ENCODE results near the gene THOC7. TPM values are rescaled to one million over a fixed set of nuclear protein-coding genes. Genes with fewer than 3 reads are reported as not detected.

The THOC7 gene
- total RNA-seq, 2 experiments from 2014 or later: 88.9 to 91.7 TPM

- H3K4me1 Mint-ChIP-seq (ENCODE audit: low read depth): peaks cover 32% of the 10 kb centered on the region
- H3K27ac Mint-ChIP-seq: no peak overlapping the region
- POLR2A ChIA-PET: no interaction called here
Measured at GRCh38 chr3:63876260-63876659, 12.7 kb upstream of the THOC7 start.

GRCh38 chr3:63875510-63875909 lies 11.9 kb upstream of the THOC7 start:
- H3K27ac Mint-ChIP-seq: no peak overlapping the region
- peaks cover 20% of the 10 kb centered on the region for H3K36me3 Mint-ChIP-seq (ENCODE audit: low read depth)
- no peak overlapping the region for H3K4me3 Mint-ChIP-seq
- H3K4me1 Mint-ChIP-seq (ENCODE audit: low read depth): peaks cover 35% of the 10 kb centered on the region
- no peak for DNase-seq
- no peaks in the 10 kb centered on the region for H3K9me3 Mint-ChIP-seq (ENCODE audit: insufficient read depth)
- CTCF ChIA-PET: no interaction called here
- H3K27me3 Mint-ChIP-seq (ENCODE audit: low read depth): no peaks in the 10 kb centered on the region
- POLR2A ChIA-PET: no interaction called here
- ATAC-seq: no peak

More at GRCh38 chr3:63876260-63876659, 12.7 kb upstream of the THOC7 start:
- no peak for ATAC-seq
- CTCF ChIA-PET: no interaction called here
- no peaks in the 10 kb centered on the region for H3K9me3 Mint-ChIP-seq (ENCODE audit: insufficient read depth)
- no peak for DNase-seq
- H3K27me3 Mint-ChIP-seq (ENCODE audit: low read depth): no peaks in the 10 kb centered on the region
- H3K36me3 Mint-ChIP-seq (ENCODE audit: low read depth): peaks cover 19% of the 10 kb centered on the region
- no peak overlapping the region for H3K4me3 Mint-ChIP-seq

- peaks cover 24% of the 10 kb centered on the region for H3K36me3 Mint-ChIP-seq (ENCODE audit: low read depth)
- H3K4me3 Mint-ChIP-seq: no peak overlapping the region
- no peaks in the 10 kb centered on the region for H3K27me3 Mint-ChIP-seq (ENCODE audit: low read depth)
- H3K9me3 Mint-ChIP-seq (ENCODE audit: insufficient read depth): no peaks in the 10 kb centered on the region
- ChIA-PET POLR2A (no interaction called here), CTCF (no interaction called here)
- H3K27ac Mint-ChIP-seq: no peak overlapping the region
- DNase-seq: no peak
- peaks cover 34% of the 10 kb centered on the region for H3K4me1 Mint-ChIP-seq (ENCODE audit: low read depth)
- no peak for ATAC-seq
Measured at GRCh38 chr3:63874769-63875168, 11.2 kb upstream of the THOC7 start.

GRCh38 chr3:63872135-63872924 lies 8.7 kb upstream of the THOC7 start:
- Mint-ChIP-seq H3K4me1 (ENCODE audit: low read depth) (peaks cover 25% of the 10 kb centered on the region), H3K27me3 (ENCODE audit: low read depth) (no peaks in the 10 kb centered on the region), H3K4me3 (no peak overlapping the region), H3K27ac (no peak overlapping the region), H3K9me3 (ENCODE audit: insufficient read depth) (no peaks in the 10 kb centered on the region), H3K36me3 (ENCODE audit: low read depth) (peaks cover 26% of the 10 kb centered on the region)
- ATAC-seq (no peak), DNase-seq (no peak)
- POLR2A ChIA-PET: no interaction called here
- CTCF ChIA-PET: no interaction called here

- H3K36me3 Mint-ChIP-seq (ENCODE audit: low read depth): peaks cover 33% of the 10 kb centered on the region
- no peaks in the 10 kb centered on the region for H3K9me3 Mint-ChIP-seq (ENCODE audit: insufficient read depth)
- DNase-seq: no peak
- ChIA-PET CTCF (interaction anchor here (0.7 to 1.2 kb wide), 3 partner anchors 19 to 109 kb away, joined by 3 read pairs; no protein-coding TSS in a partner anchor), POLR2A (interaction anchor here (0.6 to 0.9 kb wide), 2 partner anchors 42 to 45 kb away, joined by 3 to 4 read pairs; partner anchors contain the start of gene SCAANT1)
- peaks cover 33% of the 10 kb centered on the region for H3K4me1 Mint-ChIP-seq (ENCODE audit: low read depth)
- no peaks in the 10 kb centered on the region for H3K27me3 Mint-ChIP-seq (ENCODE audit: low read depth)
- no peak overlapping the region for H3K4me3 Mint-ChIP-seq
- no peak overlapping the region for H3K27ac Mint-ChIP-seq
- ATAC-seq: no peak
Measured at GRCh38 chr3:63870615-63871005, 7.0 kb upstream of the THOC7 start.

GRCh38 chr3:63869940-63870614 lies 6.5 kb upstream of the THOC7 start:
- Mint-ChIP-seq H3K4me3 (no peak overlapping the region), H3K36me3 (ENCODE audit: low read depth) (peaks cover 35% of the 10 kb centered on the region), H3K27me3 (ENCODE audit: low read depth) (no peaks in the 10 kb centered on the region), H3K27ac (no peak overlapping the region), H3K4me1 (ENCODE audit: low read depth) (peaks cover 37% of the 10 kb centered on the region), H3K9me3 (ENCODE audit: insufficient read depth) (no peaks in the 10 kb centered on the region)
- ATAC-seq (no peak), DNase-seq (no peak)
- ChIA-PET POLR2A (interaction anchor here (0.6 to 0.9 kb wide), 2 partner anchors 42 to 45 kb away, joined by 3 to 4 read pairs; partner anchors contain the start of gene SCAANT1), CTCF (interaction anchor here (0.7 to 1.2 kb wide), 3 partner anchors 20 to 110 kb away, joined by 3 read pairs; no protein-coding TSS in a partner anchor)

- no peaks in the 10 kb centered on the region for H3K9me3 Mint-ChIP-seq (ENCODE audit: insufficient read depth)
- H3K4me3 Mint-ChIP-seq: no peak overlapping the region
- H3K36me3 Mint-ChIP-seq (ENCODE audit: low read depth): peaks cover 36% of the 10 kb centered on the region
- H3K27ac Mint-ChIP-seq: no peak overlapping the region
- DNase-seq (no peak), ATAC-seq (no peak)
- CTCF ChIA-PET: no interaction called here
- no peaks in the 10 kb centered on the region for H3K27me3 Mint-ChIP-seq (ENCODE audit: low read depth)
- POLR2A ChIA-PET: no interaction called here
- peaks cover 40% of the 10 kb centered on the region for H3K4me1 Mint-ChIP-seq (ENCODE audit: low read depth)
Measured at GRCh38 chr3:63867225-63867624, 3.6 kb upstream of the THOC7 start.

GRCh38 chr3:63864965-63865327 lies 1.3 kb upstream of the THOC7 start:
- peaks cover 51% of the 10 kb centered on the region for H3K4me1 Mint-ChIP-seq (ENCODE audit: low read depth)
- H3K4me3 Mint-ChIP-seq: peak overlapping the region; percentile 94
- H3K27ac Mint-ChIP-seq: peak overlapping the region; percentile 95
- ChIA-PET POLR2A (interaction anchor here (1.7 kb wide), 1 partner anchor 47 kb away, joined by 5 read pairs; the partner anchor contains the start of gene SCAANT1), CTCF (interaction anchor here (1.2 kb wide), 1 partner anchor 129 kb away, joined by 3 read pairs; no protein-coding TSS in a partner anchor)
- no peaks in the 10 kb centered on the region for H3K27me3 Mint-ChIP-seq (ENCODE audit: low read depth)
- no peak for ATAC-seq
- no peaks in the 10 kb centered on the region for H3K9me3 Mint-ChIP-seq (ENCODE audit: insufficient read depth)
- DNase-seq: no peak
- H3K36me3 Mint-ChIP-seq (ENCODE audit: low read depth): peaks cover 32% of the 10 kb centered on the region

- POLR2A ChIA-PET: interaction anchor here (1.0 to 1.7 kb wide), 2 partner anchors 48 to 104 kb away, joined by 5 read pairs; partner anchors contain the start of gene SCAANT1
- peak overlapping the region; percentile 94 for H3K4me3 Mint-ChIP-seq
- H3K9me3 Mint-ChIP-seq (ENCODE audit: insufficient read depth): no peaks in the 10 kb centered on the region
- CTCF ChIA-PET: interaction anchor here (1.2 kb wide), 1 partner anchor 130 kb away, joined by 3 read pairs; no protein-coding TSS in a partner anchor
- H3K36me3 Mint-ChIP-seq (ENCODE audit: low read depth): peaks cover 31% of the 10 kb centered on the region
- peak overlapping the region; percentile 95 for H3K27ac Mint-ChIP-seq
- peaks cover 51% of the 10 kb centered on the region for H3K4me1 Mint-ChIP-seq (ENCODE audit: low read depth)
- peak; percentile 57 for ATAC-seq
- no peaks in the 10 kb centered on the region for H3K27me3 Mint-ChIP-seq (ENCODE audit: low read depth)
- peak; percentile 56 for DNase-seq
Measured at GRCh38 chr3:63864008-63864964, 681 bp upstream of the THOC7 start.

- H3K27me3 Mint-ChIP-seq (ENCODE audit: low read depth): no peaks in the 10 kb centered on the region
- ATAC-seq: no peak
- peak overlapping the region; percentile 90 for H3K4me3 Mint-ChIP-seq
- no peaks in the 10 kb centered on the region for H3K9me3 Mint-ChIP-seq (ENCODE audit: insufficient read depth)
- no peak for DNase-seq
- H3K36me3 Mint-ChIP-seq (ENCODE audit: low read depth): peaks cover 26% of the 10 kb centered on the region
- peak overlapping the region; percentile 92 for H3K27ac Mint-ChIP-seq
- CTCF ChIA-PET: no interaction called here
- peaks cover 45% of the 10 kb centered on the region for H3K4me1 Mint-ChIP-seq (ENCODE audit: low read depth)
- POLR2A ChIA-PET: no interaction called here
Measured at GRCh38 chr3:63862804-63863149, 828 bp downstream of the THOC7 start.

GRCh38 chr3:63861306-63861705 lies 2.3 kb downstream of the THOC7 start:
- Mint-ChIP-seq H3K9me3 (ENCODE audit: insufficient read depth) (no peaks in the 10 kb centered on the region), H3K36me3 (ENCODE audit: low read depth) (peaks cover 17% of the 10 kb centered on the region), H3K27ac (no peak overlapping the region), H3K4me1 (ENCODE audit: low read depth) (peaks cover 43% of the 10 kb centered on the region), H3K27me3 (ENCODE audit: low read depth) (no peaks in the 10 kb centered on the region), H3K4me3 (no peak overlapping the region)
- CTCF ChIA-PET: no interaction called here
- POLR2A ChIA-PET: no interaction called here
- DNase-seq: no peak
- no peak for ATAC-seq
